T47D (cell line): ENCODE data around the gene CCL19.

Experiments
- DNase-seq, 2 experiments: peaks; one replicate each; pipeline versions ENCODE4 v3.0.0 to v3.0.0-alpha.2; 2011 to 2012; ENCODE audit warnings: low read depth in 1 of 2, low spot score in 1 of 2
- JUND ChIP-seq: IDR thresholded peaks from 2 replicates; pipeline ENCODE4 v1.6.1; 2012; ENCODE audit warnings: low read depth
- in situ Hi-C: cut with HindIII; loops from 2 replicates; pipeline ENCODE4 v1.10.0; 2016; ENCODE audit warnings: low sequenced_read_pairs, low pct_unique_long_range_greater_than_20kb

Gene CCL19

GRCh38 chr9:34712140-34712539, 21.1 kb upstream of the CCL19 start:
- in situ Hi-C loops, result no loop called here
- TF ChIP-seq JUND, result no peak
- no peak for DNase-seq

- no peak for TF ChIP-seq JUND
- DNase-seq, result no peak
- in situ Hi-C loops, result no loop called here
Observed at GRCh38 chr9:34710023-34710422, 18.9 kb upstream of the CCL19 start, which contains the start of gene CCL21. CCL21 (minus strand) TSS chr9:34710136; CDS start chr9:34710066, 70 bp downstream.

GRCh38 chr9:34709196-34709978, 18.3 kb upstream of the CCL19 start:
- in situ Hi-C loops, result no loop called here
- no peak for TF ChIP-seq JUND
- DNase-seq, result no peak

GRCh38 chr9:34707130-34707529, 16.1 kb upstream of the CCL19 start:
- DNase-seq, result no peak
- TF ChIP-seq JUND, result no peak
- in situ Hi-C loops, result no loop called here

GRCh38 chr9:34701769-34702736, 11.0 kb upstream of the CCL19 start:
- in situ Hi-C loops, result no loop called here
- no peak for TF ChIP-seq JUND
- DNase-seq, result peak; percentile 69

- DNase-seq, result peak; percentile 30 to 51
- in situ Hi-C loops, result no loop called here
- no peak for TF ChIP-seq JUND
Observed at GRCh38 chr9:34701023-34701768, 10.1 kb upstream of the CCL19 start.

GRCh38 chr9:34694811-34695210, 3.7 kb upstream of the CCL19 start:
- in situ Hi-C loops, result no loop called here
- TF ChIP-seq JUND, result no peak
- DNase-seq, result no peak

- no peak for DNase-seq
- in situ Hi-C loops, result no loop called here
- no peak for TF ChIP-seq JUND
Observed at GRCh38 chr9:34693560-34693959, 2.5 kb upstream of the CCL19 start.

- in situ Hi-C loops, result no loop called here
- no peak for DNase-seq
- no peak for TF ChIP-seq JUND
Observed at GRCh38 chr9:34691936-34692315, 850 bp upstream of the CCL19 start.

- in situ Hi-C loops, result no loop called here
- DNase-seq, result no peak
- TF ChIP-seq JUND, result no peak
Observed at GRCh38 chr9:34689512-34689911, 1.6 kb downstream of the CCL19 start.

- no peak for DNase-seq
- in situ Hi-C loops, result no loop called here
- TF ChIP-seq JUND, result no peak
Observed at GRCh38 chr9:34689116-34689470, 2.0 kb downstream of the CCL19 start.

- in situ Hi-C loops, result no loop called here
- DNase-seq, result no peak
- no peak for TF ChIP-seq JUND
Observed at GRCh38 chr9:34688329-34689115, 2.6 kb downstream of the CCL19 start.
